ENCODE measurements around the gene LRRN4CL.
A peak's percentile ranks its signal among the peaks of the same experiment; 100 is the strongest.

Gene LRRN4CL

GRCh38 chr11:62647609-62648005 is 41.7 kb downstream of the LRRN4CL start:
- Histone ChIP-seq H3K9ac (ENCODE audit: low read length) (no peak overlapping the region), H3K4me3 (ENCODE audit: low read length) (no peak overlapping the region), H3K4me1 (ENCODE audit: control insufficient read depth, insufficient read depth, low read length) (peaks cover 16% of the 10 kb centered on the region), H3K27ac (ENCODE audit: low read depth, low read length) (no peak overlapping the region), H3K27me3 (ENCODE audit: control insufficient read depth, insufficient read depth, low read length) (no peaks in the 10 kb centered on the region), H3K36me3 (ENCODE audit: control insufficient read depth, insufficient read depth, low read length) (peaks cover 21% of the 10 kb centered on the region)

GRCh38 chr11:62646825-62647608 is 42.3 kb downstream of the LRRN4CL start:
- Histone ChIP-seq H3K27me3 (ENCODE audit: control insufficient read depth, insufficient read depth, low read length) (no peaks in the 10 kb centered on the region), H3K4me1 (ENCODE audit: control insufficient read depth, insufficient read depth, low read length) (peaks cover 12% of the 10 kb centered on the region), H3K27ac (ENCODE audit: low read depth, low read length) (peak overlapping the region; percentile 64), H3K4me3 (ENCODE audit: low read length) (peak overlapping the region; percentile 48), H3K9ac (ENCODE audit: low read length) (no peak overlapping the region), H3K36me3 (ENCODE audit: control insufficient read depth, insufficient read depth, low read length) (peaks cover 21% of the 10 kb centered on the region)

- Histone ChIP-seq H3K27me3 (ENCODE audit: control insufficient read depth, insufficient read depth, low read length) (no peaks in the 10 kb centered on the region), H3K36me3 (ENCODE audit: control insufficient read depth, insufficient read depth, low read length) (peaks cover 21% of the 10 kb centered on the region), H3K4me1 (ENCODE audit: control insufficient read depth, insufficient read depth, low read length) (peaks cover 12% of the 10 kb centered on the region), H3K9ac (ENCODE audit: low read length) (peak within 1 kb of the TSS; percentile 90), H3K27ac (ENCODE audit: low read depth, low read length) (peak within 1 kb of the TSS; percentile 87), H3K4me3 (ENCODE audit: low read length) (peak within 1 kb of the TSS; percentile 94)
Observed at GRCh38 chr11:62645946-62646824, 43.1 kb downstream of the LRRN4CL start, which contains the start of gene GANAB. TSS of gene GANAB (minus strand) at chr11:62646613. CDS start at chr11:62646599, 14 bp downstream.

GRCh38 chr11:62645671-62645945 is 43.7 kb downstream of the LRRN4CL start:
- peaks cover 21% of the 10 kb centered on the region for H3K36me3 ChIP-seq (ENCODE audit: control insufficient read depth, insufficient read depth, low read length)

GRCh38 chr11:62644220-62644619 is 45.1 kb downstream of the LRRN4CL start:
- Histone ChIP-seq H3K36me3 (ENCODE audit: control insufficient read depth, insufficient read depth, low read length) (peaks cover 19% of the 10 kb centered on the region), H3K27me3 (ENCODE audit: control insufficient read depth, insufficient read depth, low read length) (no peaks in the 10 kb centered on the region), H3K27ac (ENCODE audit: low read depth, low read length) (no peak overlapping the region), H3K9ac (ENCODE audit: low read length) (no peak overlapping the region), H3K4me3 (ENCODE audit: low read length) (no peak overlapping the region), H3K4me1 (ENCODE audit: control insufficient read depth, insufficient read depth, low read length) (peaks cover 12% of the 10 kb centered on the region)

More at GRCh38 chr11:62645671-62645945, 43.7 kb downstream of the LRRN4CL start:
- peaks cover 12% of the 10 kb centered on the region for H3K4me1 ChIP-seq (ENCODE audit: control insufficient read depth, insufficient read depth, low read length)
- no peaks in the 10 kb centered on the region for H3K27me3 ChIP-seq (ENCODE audit: control insufficient read depth, insufficient read depth, low read length)
- peak overlapping the region; percentile 90 for H3K9ac ChIP-seq (ENCODE audit: low read length)
- peak overlapping the region; percentile 87 for H3K27ac ChIP-seq (ENCODE audit: low read depth, low read length)
- H3K4me3 ChIP-seq (ENCODE audit: low read length) = peak overlapping the region; percentile 94

Data from rectal smooth muscle tissue (tissue), 1 donor.